Lower lobe of right lung (tissue), 2 donors: ENCODE data around the gene SCG3. TPM values are rescaled to one million over a fixed set of nuclear protein-coding genes. Genes with fewer than 3 reads are reported as not detected.
"Not testable (repeated sequence)": the region's sequence is repeated elsewhere in the genome, so short reads cannot be mapped to it uniquely, and the experiment has no call there.

Experiments used
- ATAC-seq, 2 donors: fragments of 200-7000 bp; cut with Tn5 transposase; one replicate each; pipeline ENCODE4 v1.9.1; 2020 to 2022; ENCODE audit warnings: mild to moderate bottlenecking in 2 of 2, moderate library complexity in 2 of 2
- DNase-seq: peaks from one replicate; pipeline ENCODE4 v3.0.0-alpha.2; 2020
- H3K27ac ChIP-seq: fragments of 200-600 bp; one replicate; pipeline ENCODE4 v1.8.0; 2022
- H3K27me3 ChIP-seq: fragments of 200-600 bp; one replicate; pipeline ENCODE4 v1.8.0; 2022; ENCODE audit warnings: low read depth
- H3K36me3 ChIP-seq: fragments of 200-600 bp; one replicate; pipeline ENCODE4 v1.8.0; 2022; ENCODE audit warnings: mild to moderate bottlenecking
- H3K4me1 ChIP-seq: fragments of 200-600 bp; one replicate; pipeline ENCODE4 v1.8.0; 2022
- H3K4me3 ChIP-seq: fragments of 200-600 bp; one replicate; pipeline ENCODE4 v1.8.0; 2022; ENCODE audit warnings: mild to moderate bottlenecking
- H3K9me3 ChIP-seq: fragments of 200-600 bp; one replicate; pipeline ENCODE4 v1.8.0; 2022
- CTCF ChIP-seq: fragments of 200-600 bp; IDR thresholded peaks from one replicate; pipeline ENCODE4 v1.8.0; 2022; ENCODE audit warnings: antibody characterized with exemption, mild to moderate bottlenecking
- intact Hi-C: fragments of 100-400 bp; cut with DNase I; formaldehyde crosslinking; loops from one replicate; pipeline ENCODE4 v1.11.0; 2022
- total RNA-seq: library from RNA; stranded (reverse); fragmentation: NEBNext Ultra II Directional; extraction: Animal tissue kit (Norgen Biotek cat#: 25700); gene quantifications from one replicate; pipeline ENCODE4 v1.2.1, GENCODE V29; 2021
- donor health status: DM: no; HTN: yes; CAD: no; lungs with severe emphysema.

The SCG3 gene
- total RNA-seq, 1 donor from 2014 or later, result 0.18 TPM

GRCh38 chr15:51649659-51650521 lies 31.4 kb upstream of the SCG3 start:
- DNase-seq, result no peak
- peak; percentile 69 to 81 for ATAC-seq
- Histone ChIP-seq H3K4me1 (no peaks in the 10 kb centered on the region), H3K4me3 (no peak overlapping the region), H3K9me3 (no peaks in the 10 kb centered on the region), H3K27me3 (no peaks in the 10 kb centered on the region), H3K36me3 (no peaks in the 10 kb centered on the region), H3K27ac (no peak overlapping the region)
- TF ChIP-seq CTCF, result peak; percentile 76
- intact Hi-C loops, result loop anchor here (5.0 kb wide), 1 partner anchor 127 kb away; no protein-coding TSS in a partner anchor

- ATAC-seq (no peak), DNase-seq (no peak)
- Histone ChIP-seq H3K27ac (no peak overlapping the region), H3K4me1 (no peaks in the 10 kb centered on the region), H3K4me3 (no peak overlapping the region), H3K9me3 (no peaks in the 10 kb centered on the region), H3K36me3 (no peaks in the 10 kb centered on the region), H3K27me3 (no peaks in the 10 kb centered on the region)
- intact Hi-C loops, result loop anchor here (5.0 kb wide), 1 partner anchor 125 kb away; no protein-coding TSS in a partner anchor
- TF ChIP-seq CTCF, result no peak
Observed at GRCh38 chr15:51652084-51652668, 29.1 kb upstream of the SCG3 start.

DNA sequence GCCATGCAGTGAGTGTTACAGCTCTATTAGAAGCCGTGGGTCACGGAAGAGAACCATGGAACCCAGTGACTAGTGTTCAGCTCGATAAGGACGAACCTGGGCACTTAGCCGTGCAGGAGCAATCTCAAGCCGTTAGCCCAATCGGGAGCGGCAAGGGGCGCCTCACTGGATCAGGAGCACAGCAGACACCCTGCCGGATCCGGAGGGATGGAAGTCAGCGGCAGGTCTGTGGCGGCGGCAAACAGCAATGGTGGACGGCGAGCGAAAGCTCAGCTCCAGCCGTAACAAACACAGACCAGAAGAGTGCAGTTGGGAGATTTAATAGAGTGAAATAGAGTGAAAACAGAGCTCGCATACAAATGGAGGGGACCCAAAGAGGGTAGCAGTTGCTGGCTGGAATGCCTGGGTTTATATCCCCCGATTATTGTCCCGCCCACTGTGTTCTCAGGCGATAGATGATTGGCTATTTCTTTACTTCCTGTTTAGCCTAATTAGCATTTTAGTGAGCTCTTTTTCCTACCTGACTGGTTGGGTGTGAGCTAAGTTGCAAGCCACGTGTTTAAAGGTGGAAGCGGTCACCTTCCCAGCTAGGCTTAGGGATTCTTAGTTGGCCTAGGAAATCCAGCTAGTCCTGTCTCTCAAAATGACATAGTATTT lies 25.8 kb upstream of the SCG3 start:
- H3K4me1 ChIP-seq, H3K27ac ChIP-seq, intact Hi-C loops, H3K27me3 ChIP-seq, H3K9me3 ChIP-seq, H3K36me3 ChIP-seq, ATAC-seq, DNase-seq, H3K4me3 ChIP-seq: not testable (repeated sequence)

DNA sequence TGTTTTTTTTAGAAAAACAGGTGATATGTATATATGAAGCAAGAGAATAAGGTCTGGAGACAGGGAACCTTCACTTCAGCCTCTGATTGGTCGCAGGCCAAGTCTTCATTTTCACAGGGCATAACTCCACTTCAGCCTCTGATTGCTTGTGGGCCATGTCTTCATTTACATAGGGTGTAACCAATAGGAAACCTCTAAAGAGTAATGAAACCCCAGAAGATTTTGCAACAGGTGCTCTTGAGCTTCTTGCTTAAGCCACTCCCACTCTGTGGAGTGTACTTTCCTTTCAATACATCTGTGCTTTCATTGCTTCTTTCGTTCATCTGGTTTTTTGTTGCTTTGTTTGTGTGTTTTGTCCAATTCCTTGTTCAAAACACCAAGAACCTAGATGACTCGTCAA lies 22.6 kb upstream of the SCG3 start:
- no peak for DNase-seq

DNA sequence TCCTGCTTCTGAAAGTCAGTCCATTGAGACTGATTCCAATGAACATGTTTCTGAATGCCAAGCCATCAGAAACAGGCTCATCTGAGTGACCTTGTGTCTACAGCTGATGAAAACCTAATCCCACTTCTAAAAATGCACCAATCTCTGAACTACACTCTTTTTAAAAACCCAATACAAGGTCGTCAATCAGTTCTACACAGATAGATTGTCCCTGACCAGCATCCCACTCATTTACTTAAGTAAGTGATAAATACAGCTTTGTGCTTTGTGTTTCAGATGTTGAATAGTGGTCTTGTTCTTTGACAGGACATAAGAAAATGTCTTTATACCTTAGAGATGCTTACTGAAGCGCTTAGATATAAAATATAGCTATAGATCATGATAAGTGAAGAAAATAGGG lies 20.2 kb upstream of the SCG3 start:
- Histone ChIP-seq H3K27me3 (no peaks in the 10 kb centered on the region), H3K27ac (no peak overlapping the region), H3K9me3 (no peaks in the 10 kb centered on the region), H3K4me3 (no peak overlapping the region), H3K4me1 (no peaks in the 10 kb centered on the region), H3K36me3 (no peaks in the 10 kb centered on the region)
- DNase-seq (no peak), ATAC-seq (no peak)
- intact Hi-C loops, result no loop called here
- TF ChIP-seq CTCF, result no peak

More for the DNA sequence above, 22.6 kb upstream of the SCG3 start:
- Histone ChIP-seq H3K27ac (no peak overlapping the region), H3K4me3 (no peak overlapping the region), H3K9me3 (no peaks in the 10 kb centered on the region), H3K4me1 (no peaks in the 10 kb centered on the region), H3K36me3 (no peaks in the 10 kb centered on the region), H3K27me3 (no peaks in the 10 kb centered on the region)
- ATAC-seq, result peak; percentile 69 to 71
- no peak for TF ChIP-seq CTCF
- intact Hi-C loops, result no loop called here
